DMS53 treated with DMSO at 0.1 percent for 48 hours (cell line): ENCODE results near the gene TNFRSF13B.
"Not testable (repeated sequence)": the region's sequence is repeated elsewhere in the genome, so short reads cannot be mapped to it uniquely, and the experiment has no call there.

Source experiments
- DNase-seq: peaks from one replicate; lab custom pipeline; 2025; ENCODE audit not compliant: unreplicated experiment; lab: John Stamatoyannopoulos, UW

TNFRSF13B gene

GRCh38 chr17:17007891-17008290 lies 36.0 kb upstream of the TNFRSF13B start:
- DNase-seq, result not testable (repeated sequence)

DNA sequence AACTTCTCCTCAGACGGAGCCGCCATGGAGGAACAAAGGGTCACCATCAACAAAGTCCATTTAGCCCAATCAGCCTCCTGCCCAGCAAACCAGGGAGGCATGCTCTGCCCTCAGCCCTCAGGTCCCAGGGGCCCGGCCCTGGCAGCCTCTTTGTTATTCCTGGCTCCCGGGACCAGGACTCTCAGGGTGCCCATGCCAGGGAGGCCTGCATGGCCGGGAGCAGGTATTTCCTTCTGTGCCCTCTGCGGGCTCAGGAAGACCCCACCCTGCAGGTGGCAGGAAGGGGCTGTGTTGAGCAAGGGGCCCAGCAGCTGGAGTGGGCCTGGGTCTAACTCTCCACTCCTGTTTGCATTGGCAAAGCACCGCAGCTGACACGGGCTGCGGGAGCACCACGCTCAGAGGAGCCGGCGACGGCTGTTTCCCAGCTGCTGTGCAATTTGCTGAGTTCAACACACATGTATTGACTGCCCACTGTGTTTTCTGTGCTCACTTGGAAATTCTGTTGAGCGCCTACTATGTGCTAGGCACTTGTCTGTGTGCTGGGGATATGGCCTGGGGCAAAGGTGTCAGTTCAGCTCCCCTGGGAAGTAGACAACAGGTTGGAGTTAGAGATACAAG lies 33.2 kb upstream of the TNFRSF13B start:
- DNase-seq, result not testable (repeated sequence)

GRCh38 chr17:17004251-17004996 lies 32.5 kb upstream of the TNFRSF13B start:
- DNase-seq, result no peak

GRCh38 chr17:17002731-17003715 lies 31.1 kb upstream of the TNFRSF13B start:
- DNase-seq, result not testable (repeated sequence)

DNA sequence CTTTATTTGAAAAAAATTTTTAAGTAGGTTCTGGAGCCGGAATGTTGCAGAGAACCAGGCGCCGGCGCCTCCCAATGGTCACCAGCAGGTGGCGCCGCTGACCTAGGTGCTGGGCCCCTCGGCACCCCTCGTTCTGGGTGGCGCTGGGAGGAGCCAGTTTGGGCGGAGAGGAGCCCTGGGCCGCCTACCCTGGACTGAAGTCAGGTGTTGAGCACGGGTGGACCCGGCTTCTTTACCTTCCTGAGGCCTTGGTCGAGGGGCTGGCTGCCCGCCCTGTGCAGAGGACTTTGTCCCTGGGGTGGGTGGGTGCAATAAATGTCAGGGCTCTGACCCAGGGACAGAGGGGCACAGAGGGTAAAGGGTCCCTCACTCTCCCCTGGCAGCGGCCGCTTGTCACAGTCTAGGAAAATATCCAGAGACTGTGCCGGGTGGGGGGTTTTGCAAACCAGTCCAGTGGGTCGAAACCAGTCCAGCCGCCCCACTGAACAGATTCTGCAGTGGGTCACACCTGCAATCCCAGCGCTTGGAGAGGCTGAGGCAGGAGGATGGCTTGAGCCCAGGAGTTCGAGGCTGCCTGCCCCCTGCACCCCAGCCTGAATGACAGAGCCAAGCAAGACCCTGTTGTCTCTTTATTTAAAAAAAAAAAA lies 30.1 kb upstream of the TNFRSF13B start:
- peak; percentile 27 for DNase-seq

GRCh38 chr17:17001076-17001777 lies 29.3 kb upstream of the TNFRSF13B start:
- no peak for DNase-seq

GRCh38 chr17:16999931-17000625 lies 28.2 kb upstream of the TNFRSF13B start:
- no peak for DNase-seq

- no peak for DNase-seq
These were observed 25.9 kb upstream of the TNFRSF13B start for GRCh38 chr17:16997514-16998429.

- not testable (repeated sequence) for DNase-seq
These were observed 24.8 kb upstream of the TNFRSF13B start for GRCh38 chr17:16996726-16997125.

DNA sequence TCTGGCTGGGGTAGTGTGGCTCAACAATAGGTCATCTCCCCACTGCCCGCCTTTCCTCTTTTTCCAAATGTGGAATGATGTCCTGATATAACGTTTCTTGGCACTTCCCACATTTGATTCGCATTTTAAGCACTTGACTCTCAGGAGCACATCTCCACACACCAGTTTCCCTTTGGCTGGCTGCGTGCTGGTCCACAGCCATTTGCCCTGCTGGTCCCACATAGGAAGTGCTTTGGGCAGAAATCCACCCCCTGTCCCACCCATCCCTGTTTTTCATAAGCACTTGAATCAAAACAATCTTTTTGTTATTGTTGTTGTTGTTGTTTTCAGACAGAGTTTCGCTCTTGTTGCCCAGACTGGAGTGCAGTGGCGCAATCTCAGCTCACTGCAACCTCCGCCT lies 24.0 kb upstream of the TNFRSF13B start:
- no peak for DNase-seq

GRCh38 chr17:16994631-16995030 lies 22.7 kb upstream of the TNFRSF13B start:
- no peak for DNase-seq

DNA sequence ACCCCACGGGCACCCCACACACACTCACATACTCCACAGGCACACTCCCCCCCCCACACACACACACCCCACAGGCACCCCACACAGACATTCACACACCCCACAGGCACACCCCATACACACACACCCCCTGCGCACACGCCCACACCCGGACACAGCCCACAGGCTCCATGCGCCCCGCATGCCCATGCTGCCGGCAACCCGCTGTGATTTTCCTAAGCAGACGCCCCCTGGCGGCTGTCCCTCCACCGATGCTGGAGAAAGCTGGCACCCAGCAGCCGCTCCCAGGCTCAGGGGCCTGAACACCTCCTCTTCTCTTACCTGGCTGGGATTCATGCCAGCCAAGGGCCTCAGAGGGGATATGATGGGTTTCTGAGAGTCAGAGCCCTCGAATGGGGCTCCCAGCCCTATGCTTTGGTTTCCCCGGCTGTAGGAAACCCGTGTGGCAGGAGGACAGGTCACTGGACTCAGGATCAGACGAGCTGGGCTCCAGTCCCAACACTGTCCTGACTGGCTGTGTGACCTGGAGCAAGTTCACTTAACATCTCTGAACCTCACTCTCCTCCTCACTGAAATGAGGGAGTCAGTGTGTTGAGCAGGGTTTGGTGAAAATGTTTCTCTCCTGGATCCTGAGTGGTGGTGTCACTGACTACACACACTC lies 19.6 kb upstream of the TNFRSF13B start:
- DNase-seq, result peak; percentile 32

GRCh38 chr17:16989953-16990860 lies 18.3 kb upstream of the TNFRSF13B start:
- no peak for DNase-seq

- no peak for DNase-seq
These were observed 17.5 kb upstream of the TNFRSF13B start for GRCh38 chr17:16989230-16989952.

DNA sequence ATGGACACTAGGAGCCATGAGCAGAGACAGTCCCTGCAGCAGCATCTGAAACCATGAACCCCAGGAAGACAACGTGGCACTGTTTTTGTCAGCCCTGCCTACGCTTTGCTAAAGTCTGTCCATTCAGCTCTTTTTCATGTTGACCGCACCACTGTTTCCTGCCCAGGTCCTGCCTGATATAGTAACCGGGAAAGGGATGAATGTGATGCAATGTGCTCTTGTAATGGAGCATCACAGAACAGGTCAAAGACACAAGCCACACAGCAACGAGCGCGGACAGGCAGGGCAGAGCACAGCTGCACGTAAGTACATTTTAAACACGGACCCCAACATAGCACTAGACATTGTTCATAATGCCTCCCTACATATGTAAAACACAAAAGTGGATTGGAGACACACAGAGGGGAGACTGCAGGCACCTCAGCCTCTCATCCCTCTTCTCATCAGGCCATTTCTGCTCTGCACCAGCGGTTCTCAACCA lies 16.9 kb upstream of the TNFRSF13B start:
- DNase-seq, result no peak

GRCh38 chr17:16987830-16988601 lies 16.1 kb upstream of the TNFRSF13B start:
- no peak for DNase-seq
